GM21825 (cell line): ENCODE data around the gene KAZN.

Experiments used
- ATAC-seq: cut with Tn5 transposase; IDR thresholded peaks from one replicate; pipeline ENCODE4 v1.9.1; 2021; ENCODE audit warnings: mild to moderate bottlenecking, moderate library complexity; ENCODE audit not compliant: unreplicated experiment

KAZN gene

GRCh38 chr1:15064217-15064929 is 465.9 kb downstream of the KAZN start:
- ATAC-seq, result no peak

GRCh38 chr1:15065291-15065690 is 466.8 kb downstream of the KAZN start:
- no peak for ATAC-seq

- no peak for ATAC-seq
Observed at GRCh38 chr1:15065736-15066135, 467.3 kb downstream of the KAZN start.

DNA sequence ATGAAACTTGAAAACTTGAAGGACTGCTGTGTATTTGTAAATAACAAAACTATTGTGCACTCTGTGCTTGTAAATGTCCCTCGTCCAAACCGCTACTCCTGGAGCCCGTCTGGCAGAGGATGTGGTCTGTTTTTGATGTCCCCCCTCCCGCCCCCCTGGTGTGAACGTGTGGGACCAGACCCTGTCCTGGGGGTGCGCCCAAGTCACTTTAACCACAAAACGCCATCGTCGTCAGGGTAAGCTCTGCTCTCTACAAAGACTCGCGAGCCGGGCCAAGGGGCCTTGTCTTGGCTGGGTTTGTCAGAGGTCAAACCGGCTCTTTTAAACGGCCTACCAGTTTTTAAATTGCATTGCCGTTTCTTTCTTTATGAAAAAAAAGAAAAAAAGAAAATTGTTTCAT is 467.7 kb downstream of the KAZN start:
- no peak for ATAC-seq

GRCh38 chr1:15067148-15067547 is 468.7 kb downstream of the KAZN start:
- no peak for ATAC-seq

GRCh38 chr1:15068152-15068551 is 469.7 kb downstream of the KAZN start:
- no peak for ATAC-seq

DNA sequence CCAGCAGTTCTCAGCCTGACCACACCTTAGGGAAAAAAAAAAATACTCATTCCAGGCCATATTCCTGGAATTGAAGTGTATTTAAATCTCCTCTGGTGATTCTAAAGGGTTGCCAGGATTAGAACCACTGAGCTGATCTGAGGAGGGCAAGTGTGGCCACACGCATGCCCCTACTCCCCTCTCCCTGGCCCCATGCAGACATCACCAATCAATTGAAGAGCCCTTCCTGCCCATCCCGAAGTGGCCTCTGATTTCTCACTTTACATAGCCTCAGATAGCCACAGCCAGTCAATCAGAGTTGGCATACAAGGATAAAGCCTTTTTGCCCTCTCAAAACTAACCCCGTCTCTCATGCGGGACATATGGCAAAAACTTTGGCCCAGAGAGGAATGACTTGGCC is 470.5 kb downstream of the KAZN start:
- ATAC-seq, result no peak

DNA sequence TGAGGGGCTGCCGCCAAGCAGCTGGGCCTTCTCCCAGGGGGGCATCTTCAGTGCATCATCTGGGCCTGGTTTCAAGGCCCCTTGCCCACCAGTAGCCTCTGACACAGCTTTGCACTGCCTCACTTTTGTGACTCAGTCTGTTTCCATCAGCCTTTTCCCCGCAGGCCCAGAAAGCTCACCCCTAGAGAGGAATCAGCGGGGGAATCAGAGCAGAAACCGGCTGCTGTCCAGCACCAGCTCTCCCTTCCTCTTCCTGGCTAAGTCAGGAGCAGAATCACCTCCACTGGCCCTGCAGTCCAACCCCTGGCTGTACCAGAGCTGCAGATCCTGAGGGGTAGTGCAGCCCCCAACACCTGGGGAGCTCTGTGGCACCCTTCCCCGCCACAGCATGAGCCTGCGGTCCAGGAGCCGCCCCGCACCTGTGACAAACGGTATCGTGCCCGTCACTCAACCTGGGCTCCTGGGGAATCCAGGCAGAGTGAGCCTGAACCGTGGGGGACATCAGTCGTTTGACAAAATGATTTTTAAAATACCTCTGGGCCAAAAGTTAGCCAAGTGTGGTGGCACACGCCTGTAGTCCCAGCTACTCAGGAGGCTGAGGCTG is 471.8 kb downstream of the KAZN start:
- no peak for ATAC-seq

GRCh38 chr1:15071936-15072335 is 473.5 kb downstream of the KAZN start:
- ATAC-seq, result no peak

- no peak for ATAC-seq
Observed at GRCh38 chr1:15073799-15074308, 475.4 kb downstream of the KAZN start.

GRCh38 chr1:15075175-15075574 is 476.7 kb downstream of the KAZN start:
- no peak for ATAC-seq

DNA sequence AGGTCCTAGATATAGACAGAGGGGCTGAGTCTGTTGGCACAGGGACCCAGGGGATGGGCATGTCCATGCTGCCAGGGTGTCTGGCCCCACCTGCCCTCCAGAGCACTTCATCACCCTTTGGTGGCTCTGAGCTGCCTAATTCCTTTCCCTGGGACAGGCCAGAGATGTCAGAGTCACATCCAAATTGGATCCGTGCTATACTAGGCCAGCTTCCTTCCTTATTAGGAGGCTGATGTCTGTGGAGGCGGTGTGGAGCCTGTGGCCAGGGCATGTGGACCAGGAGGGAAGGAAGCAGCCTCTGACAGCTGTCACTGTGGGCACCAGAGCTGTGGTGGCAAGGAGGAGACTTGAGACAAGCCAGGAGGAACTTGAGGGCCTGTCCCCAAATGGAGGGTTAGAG is 477.3 kb downstream of the KAZN start:
- ATAC-seq, result no peak

DNA sequence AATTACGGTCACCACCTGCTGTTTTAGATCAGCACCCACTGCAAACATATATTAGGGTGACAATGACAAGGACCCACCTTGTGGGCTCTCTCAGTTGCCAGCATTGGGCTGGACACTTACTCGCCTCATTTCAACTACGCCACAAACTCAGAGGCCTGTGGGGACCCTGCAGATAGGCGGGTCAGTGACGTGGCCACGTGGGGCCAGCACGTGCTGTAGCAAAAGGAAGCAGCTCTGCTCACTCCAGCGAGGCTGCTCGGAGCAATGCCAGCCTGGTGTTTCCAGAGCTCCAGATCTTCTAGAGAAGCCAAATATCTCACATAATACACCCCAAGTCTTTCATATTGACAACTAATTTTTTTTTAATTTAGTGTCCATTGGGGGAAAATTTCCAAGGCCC is 478.3 kb downstream of the KAZN start:
- no peak for ATAC-seq

GRCh38 chr1:15077384-15077783 is 478.9 kb downstream of the KAZN start:
- ATAC-seq, result no peak

DNA sequence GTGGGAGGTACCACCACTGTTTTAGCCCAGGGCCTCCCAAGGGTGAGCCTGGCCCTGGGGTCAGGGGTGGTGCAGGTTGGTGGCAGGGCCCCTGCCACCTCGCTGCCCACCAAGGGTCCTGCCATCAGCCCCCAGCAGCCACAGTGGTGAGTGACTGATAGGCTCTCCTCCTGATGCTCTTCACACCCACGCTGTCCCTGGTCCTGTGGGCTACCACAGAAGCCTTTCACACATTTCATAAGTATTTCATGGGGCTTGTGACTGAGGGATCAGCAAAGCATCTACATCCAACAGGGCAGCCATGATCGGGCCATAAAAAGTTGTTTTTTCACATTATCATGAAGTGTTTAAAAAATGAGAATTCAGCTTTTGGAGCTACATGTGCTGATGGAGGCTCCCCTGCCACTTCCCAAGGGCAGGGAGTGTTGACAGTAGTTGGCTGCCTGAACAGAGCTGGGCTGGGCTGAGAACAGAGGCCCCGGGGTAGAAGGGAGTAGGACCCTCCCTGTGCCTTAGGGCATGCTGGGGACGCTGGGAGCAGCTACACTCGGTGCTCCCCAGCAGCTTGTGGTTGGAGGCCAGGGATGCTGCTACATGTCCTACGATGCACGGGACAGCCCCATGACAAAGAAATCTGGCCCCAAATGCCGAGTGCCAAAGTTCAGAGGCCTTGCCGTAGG is 482.0 kb downstream of the KAZN start:
- no peak for ATAC-seq

- no peak for ATAC-seq
Observed at GRCh38 chr1:15081102-15081501, 482.6 kb downstream of the KAZN start.

DNA sequence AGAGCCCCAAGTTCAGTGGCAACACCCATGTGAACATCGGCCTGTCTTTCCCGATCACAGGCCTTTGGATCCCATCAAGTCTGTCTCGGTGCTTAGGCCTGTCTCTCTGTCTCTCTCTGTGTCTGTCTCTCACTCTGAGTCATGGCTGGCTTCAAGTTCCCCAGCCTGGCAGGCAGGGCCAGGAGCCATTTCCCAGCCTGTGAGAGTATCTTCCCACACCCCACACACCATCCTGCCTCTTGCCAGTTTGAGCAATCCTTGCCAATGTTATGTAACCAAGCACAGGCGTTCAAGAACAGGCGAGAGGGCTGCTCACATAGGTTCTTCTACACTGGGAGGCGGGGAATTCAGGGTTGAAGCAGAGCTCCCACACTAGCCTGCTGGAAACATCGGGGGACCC is 485.1 kb downstream of the KAZN start:
- ATAC-seq, result no peak

DNA sequence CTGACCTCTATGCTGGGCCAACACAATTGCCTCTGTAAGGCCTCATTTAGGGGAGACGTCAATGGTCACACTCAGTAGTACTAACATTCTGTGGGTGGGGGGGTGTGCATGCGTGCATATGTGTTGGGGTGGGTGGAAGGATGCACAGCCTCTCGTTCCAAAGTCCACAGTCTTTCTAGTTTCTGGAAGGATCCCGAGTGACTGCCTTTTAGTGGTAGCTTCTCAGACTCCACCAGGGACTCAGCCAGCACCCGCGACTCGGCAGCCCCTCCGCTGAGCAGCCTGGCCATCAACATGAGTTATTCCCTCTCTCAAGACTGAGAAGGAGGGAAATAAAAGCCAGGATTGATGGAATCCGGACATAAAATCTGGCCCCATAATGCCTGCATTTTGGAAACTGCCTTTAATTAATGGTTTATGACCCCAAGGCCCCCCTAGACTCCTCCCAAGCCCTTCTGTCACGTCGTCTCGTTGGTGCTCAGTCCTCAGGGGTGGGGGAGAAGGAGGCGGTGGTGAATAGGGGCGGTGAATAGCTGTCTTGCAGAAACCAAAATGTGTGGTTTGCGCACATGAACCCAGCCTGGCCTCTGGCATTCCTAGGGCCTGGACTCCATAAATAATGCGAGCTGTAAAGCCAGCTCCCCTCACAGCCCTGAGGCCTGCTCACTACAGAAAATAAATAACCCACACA is 489.9 kb downstream of the KAZN start:
- no peak for ATAC-seq

DNA sequence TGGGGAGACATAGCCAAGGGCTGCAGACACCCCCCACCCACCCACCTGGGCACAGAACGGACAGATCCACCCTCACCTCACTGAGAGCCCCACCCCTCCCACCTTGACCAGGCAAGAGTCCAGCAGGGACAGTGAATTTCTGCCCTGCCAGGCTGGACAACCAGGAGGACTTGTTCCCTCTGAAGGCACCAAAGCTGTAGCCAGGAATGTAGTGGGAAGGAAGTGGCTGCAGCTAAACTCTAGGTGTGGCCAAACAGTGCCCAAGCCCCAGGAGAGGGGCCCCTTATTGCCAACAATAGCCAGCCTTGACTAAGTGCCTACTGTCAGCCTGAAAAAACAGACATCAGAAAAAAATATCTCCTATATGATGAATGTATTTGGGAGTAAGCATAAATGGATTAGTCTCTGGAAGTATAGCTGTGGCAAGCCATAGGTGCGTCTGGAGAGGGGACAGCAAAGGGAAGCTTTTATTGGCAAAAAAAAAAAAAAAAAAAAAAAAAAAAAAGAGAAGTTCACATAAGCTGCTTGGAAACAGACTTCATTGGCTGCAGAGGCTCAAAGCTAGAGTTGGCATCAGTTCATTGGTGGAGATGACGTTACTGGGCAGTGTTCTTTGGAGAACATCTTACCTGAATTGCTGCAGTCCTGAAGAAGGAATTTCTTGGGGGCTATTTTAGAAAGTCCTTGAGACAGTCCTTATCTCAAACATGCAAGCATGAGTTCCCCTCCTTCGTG is 490.9 kb downstream of the KAZN start:
- ATAC-seq, result no peak

DNA sequence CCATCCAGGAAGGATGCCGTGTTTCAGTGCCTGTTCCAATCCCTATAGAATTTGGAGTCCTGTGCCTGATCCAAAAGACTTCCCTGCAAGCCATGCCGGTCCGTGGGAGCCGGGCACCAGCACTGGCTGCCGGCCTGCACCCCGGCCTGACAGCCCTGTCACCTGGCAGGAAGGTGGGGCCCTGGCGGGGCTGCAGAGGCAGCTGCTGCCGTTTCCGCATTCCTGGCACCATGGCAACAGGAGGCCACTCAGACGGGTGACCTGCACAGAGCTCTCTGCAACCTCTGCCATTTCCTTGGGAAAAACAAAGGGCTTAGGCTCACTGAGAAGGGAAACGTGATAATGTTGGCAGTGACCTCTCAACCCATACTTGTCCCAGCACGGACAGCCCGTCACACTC is 491.9 kb downstream of the KAZN start:
- no peak for ATAC-seq

DNA sequence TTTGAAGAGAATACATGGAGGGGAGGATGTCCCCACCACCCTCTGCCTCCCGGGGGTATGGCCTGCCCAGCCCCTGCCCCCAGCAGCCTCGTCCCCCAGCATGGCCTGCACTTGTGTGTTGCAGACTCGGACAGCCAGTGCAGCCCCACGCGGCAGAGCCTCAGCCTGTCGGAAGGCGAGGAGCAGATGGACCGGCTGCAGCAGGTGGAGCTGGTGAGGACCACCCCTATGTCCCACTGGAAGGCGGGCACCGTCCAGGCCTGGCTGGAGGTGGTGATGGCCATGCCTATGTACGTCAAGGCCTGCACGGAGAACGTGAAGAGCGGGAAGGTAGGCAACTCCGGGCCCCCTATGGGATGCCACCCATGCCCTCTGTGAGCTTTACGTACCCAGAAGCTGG is 495.6 kb downstream of the KAZN start:
- no peak for ATAC-seq
